GM12891 (cell line): ENCODE measurements around the gene WNT3.

Source experiments
- PAX5 ChIP-seq: IDR thresholded peaks from 2 replicates; pipeline ENCODE4 v1.6.1; 2011; ENCODE audit warnings: low read length, moderate library complexity, mild to moderate bottlenecking; ENCODE audit not compliant: insufficient read depth, severe bottlenecking
- POLR2A ChIP-seq: IDR thresholded peaks from 2 replicates; pipeline ENCODE4 v1.6.1; 2011; ENCODE audit warnings: low read depth, low read length, control low read depth
- POLR2AphosphoS5 ChIP-seq: IDR thresholded peaks from 2 replicates; pipeline ENCODE4 v1.6.1; 2011; ENCODE audit warnings: low read depth, low read length, control low read depth
- TAF1 ChIP-seq: IDR thresholded peaks from 2 replicates; pipeline ENCODE4 v1.6.1; 2011; ENCODE audit warnings: low read depth, low read length, control low read depth

- TF ChIP-seq POLR2AphosphoS5 = no peak
- TF ChIP-seq TAF1 = no peak
- no peak for TF ChIP-seq PAX5
- TF ChIP-seq POLR2A = no peak
Measured at GRCh38 chr17:46832945-46833839, 14.7 kb upstream of the WNT3 start.
